Omental fat pad (tissue), 4 donors: ENCODE measurements around the gene GJA8. TPM values are rescaled to one million over a fixed set of nuclear protein-coding genes. Genes with fewer than 3 reads are reported as not detected.

Experiments used
- ATAC-seq: fragments of 150-250 bp; one replicate; pipeline ENCODE4 v1.9.1; 2016; ENCODE audit warnings: mild to moderate bottlenecking, moderate library complexity; ENCODE audit not compliant: low FRiP score
- DNase-seq: peaks from one replicate; pipeline ENCODE4 v3.0.0-alpha.2; 2019; ENCODE audit warnings: low spot score
- total RNA-seq, 4 donors: library from RNA; depleted of rRNA; stranded (reverse); fragments of >200 nt; gene quantifications; one replicate each; pipeline ENCODE4 v1.1.0, GENCODE V29; 2016
- TF ChIP-seq, protein P1 (sequence below), 3 donors: fragments of 450-650 bp; IDR thresholded peaks; one replicate each; pipeline ENCODE4 v1.5.1; 2016 to 2017; ENCODE audit warnings: antibody characterized with exemption in 3 of 3, mild to moderate bottlenecking in 3 of 3, moderate library complexity in 2 of 3

The GJA8 gene
- total RNA-seq, 4 donors from 2014 or later, result not detected

DNA sequence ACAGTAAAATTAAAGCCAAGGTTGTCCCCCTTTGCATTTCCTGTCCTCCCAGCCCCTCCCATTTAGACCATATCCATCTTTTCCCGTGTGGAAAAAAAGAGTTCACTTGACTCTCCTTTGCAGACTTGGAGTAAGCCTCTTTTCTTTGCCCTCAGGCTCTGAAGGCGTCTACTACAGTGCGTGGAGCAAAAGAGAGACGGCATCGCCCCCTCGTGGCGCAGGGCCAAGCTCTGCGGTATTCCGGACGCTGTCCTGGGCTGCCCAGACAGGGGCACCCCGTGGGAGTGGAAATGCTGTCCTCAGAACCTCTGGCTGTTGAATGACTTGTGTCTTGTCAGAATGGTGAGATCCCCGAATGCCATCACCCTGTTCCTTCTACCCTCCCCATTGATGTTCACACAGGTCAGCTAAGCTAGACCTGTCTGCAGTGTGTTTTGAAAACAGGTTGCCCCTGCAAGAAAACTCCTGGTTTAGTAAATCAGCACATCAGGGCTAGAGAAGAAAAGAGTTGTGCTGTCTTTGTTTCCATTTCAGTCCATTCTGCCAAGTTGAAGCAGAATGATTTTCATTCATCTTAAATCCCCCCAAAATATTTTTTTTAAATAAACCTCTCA, 12.3 kb upstream of the GJA8 start:
- DNase-seq, result peak; percentile 30
- TF ChIP-seq, protein P1, sequence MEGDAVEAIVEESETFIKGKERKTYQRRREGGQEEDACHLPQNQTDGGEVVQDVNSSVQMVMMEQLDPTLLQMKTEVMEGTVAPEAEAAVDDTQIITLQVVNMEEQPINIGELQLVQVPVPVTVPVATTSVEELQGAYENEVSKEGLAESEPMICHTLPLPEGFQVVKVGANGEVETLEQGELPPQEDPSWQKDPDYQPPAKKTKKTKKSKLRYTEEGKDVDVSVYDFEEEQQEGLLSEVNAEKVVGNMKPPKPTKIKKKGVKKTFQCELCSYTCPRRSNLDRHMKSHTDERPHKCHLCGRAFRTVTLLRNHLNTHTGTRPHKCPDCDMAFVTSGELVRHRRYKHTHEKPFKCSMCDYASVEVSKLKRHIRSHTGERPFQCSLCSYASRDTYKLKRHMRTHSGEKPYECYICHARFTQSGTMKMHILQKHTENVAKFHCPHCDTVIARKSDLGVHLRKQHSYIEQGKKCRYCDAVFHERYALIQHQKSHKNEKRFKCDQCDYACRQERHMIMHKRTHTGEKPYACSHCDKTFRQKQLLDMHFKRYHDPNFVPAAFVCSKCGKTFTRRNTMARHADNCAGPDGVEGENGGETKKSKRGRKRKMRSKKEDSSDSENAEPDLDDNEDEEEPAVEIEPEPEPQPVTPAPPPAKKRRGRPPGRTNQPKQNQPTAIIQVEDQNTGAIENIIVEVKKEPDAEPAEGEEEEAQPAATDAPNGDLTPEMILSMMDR (IDR thresholded peaks at IDR 0.05), result no peak

DNA sequence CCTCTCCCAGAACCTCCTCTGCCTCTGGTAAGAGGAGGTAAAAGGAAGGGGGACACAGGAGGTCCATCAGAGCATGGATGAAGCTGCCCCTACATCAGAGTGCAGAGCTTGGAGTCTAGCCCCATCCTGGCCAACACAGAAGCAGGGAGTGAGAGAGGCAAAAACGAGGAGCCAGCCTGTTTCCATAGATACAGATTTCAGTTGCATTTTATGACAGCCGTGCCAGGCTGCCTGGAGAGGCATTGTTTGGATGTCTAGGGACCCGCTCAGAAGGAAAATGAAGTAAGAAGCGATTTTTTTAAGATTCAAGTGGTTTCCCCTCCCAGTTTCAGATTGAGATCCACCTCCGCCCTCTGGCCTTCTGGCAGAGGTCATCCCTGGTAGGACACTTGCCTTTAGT, 11.5 kb upstream of the GJA8 start:
- ATAC-seq (no peak), DNase-seq (no peak)
- TF ChIP-seq, protein P1 (IDR thresholded peaks at IDR 0.05), result no peak

More for the DNA sequence above, 12.3 kb upstream of the GJA8 start:
- ATAC-seq, result peak; percentile 82

DNA sequence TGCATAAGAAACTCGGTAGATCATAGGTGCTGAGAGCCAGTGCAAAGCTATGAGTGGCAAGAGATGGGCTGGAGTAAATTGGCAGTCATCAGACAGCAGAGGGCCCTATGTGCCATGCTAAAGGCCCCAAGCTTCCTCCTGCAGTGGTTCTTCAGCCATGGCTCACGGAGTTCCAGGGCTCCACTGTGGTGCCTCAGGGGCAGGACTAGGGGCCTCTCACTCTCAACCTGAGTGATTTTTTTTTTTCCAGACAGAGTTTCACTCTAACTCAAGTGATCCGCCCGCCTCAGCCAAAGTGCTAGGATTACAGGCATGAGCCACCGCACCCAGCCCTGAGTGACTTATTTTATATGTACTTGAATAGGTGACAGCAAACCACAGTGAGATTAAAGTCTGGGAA, 10.4 kb upstream of the GJA8 start:
- ATAC-seq (no peak), DNase-seq (no peak)
- TF ChIP-seq, protein P1 (IDR thresholded peaks at IDR 0.05), result no peak

DNA sequence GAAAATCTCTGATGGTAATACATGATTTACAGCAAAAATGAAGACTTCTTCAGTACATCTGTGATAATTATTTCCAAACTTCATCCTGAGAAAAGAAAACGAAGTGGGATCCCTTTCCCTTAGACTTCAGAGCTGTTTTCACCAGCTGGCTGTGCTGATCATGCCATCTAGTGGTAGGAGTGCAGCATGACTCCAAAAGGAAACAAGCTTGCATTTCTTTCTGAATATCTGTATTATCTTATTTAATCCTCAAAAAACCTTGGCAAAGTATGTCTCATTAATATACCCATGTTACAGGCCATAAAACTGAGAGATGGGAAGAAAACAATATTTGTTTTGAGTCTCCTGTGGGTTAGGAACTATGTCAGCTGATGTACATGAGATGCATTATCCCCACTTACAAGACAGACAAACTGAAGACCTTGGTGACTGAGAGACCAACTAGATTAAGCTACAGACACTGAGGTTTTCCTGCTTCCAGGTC, 9.8 kb upstream of the GJA8 start:
- TF ChIP-seq, protein P1 (IDR thresholded peaks at IDR 0.05), result peak in 2 of 3 donors; percentile 13 to 82
- ATAC-seq, result no peak
- DNase-seq, result no peak

DNA sequence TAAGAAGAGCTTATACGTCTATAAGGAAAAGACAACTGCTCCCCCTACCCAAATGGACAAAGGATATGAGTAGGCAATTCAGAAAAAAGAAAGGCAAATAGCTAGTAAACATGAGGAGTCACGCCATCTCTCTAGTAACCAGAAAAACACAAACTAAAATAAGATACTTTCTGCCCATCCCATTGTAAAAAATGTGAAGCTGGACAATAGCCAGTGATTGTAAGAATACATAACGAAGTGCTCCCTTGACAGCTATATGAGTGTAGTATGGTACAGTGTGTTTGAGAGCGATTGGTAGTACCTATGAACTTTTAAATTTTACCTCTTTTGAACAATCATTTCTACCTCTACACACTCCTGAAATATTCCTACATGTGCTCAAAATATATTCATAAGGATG, 7.5 kb upstream of the GJA8 start:
- TF ChIP-seq, protein P1 (IDR thresholded peaks at IDR 0.05), result no peak
- DNase-seq (no peak), ATAC-seq (no peak)

DNA sequence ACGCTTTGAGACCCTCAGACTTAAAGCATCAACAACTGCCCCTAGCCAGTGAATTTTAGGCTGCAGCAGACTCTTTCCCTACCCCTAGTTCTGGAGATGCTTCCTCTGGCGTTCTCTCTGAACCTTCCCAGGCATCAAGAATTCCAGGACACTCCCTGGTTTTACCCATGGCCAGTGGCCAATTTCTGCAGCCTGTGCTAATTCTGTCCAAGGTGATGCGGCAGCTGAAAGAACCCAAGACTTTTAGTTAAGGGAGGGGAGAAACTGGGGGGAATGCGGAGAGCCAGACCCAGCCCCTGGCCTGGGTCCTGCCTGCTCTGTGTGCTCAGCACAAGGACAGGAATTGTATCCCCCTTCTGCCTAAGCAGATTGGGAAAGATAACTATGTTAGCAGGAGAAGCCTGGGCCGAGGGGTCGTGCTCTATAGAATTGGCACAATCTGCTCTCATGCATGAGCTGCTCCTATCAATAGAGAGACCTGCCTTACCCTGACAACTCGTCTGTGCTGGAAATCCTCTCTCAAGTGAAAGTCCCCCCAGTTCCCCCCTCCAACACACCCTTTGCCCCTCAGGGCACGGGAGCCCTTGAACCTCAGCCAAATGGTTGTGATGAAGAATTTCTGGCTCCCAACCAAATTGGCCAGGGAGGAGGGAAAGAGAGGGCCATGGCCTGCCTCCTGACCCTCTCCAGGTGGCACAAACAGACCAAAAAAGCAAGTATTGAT, 5.4 kb upstream of the GJA8 start:
- no peak for ATAC-seq
- DNase-seq, result no peak
- TF ChIP-seq, protein P1 (IDR thresholded peaks at IDR 0.05), result no peak

DNA sequence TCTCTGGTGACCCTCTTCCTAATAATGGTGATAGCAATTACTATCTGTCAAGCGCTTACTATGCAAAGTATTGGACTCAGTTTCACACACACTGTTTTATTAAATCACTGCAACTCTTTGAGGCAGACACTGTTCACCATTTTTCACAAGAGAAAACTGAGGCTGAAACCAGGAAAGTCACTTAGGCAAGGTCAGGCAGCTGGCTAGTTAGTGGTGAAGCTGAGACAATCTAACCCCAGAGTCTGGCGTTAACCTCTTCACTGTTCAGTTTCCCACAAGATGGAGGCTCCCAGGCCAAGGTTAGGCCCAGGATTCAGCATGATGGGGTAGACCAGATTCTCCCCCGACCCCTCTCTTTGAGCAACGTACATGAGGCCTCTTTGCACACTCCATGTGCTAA, 4.8 kb upstream of the GJA8 start:
- TF ChIP-seq, protein P1 (IDR thresholded peaks at IDR 0.05), result no peak
- ATAC-seq (no peak), DNase-seq (no peak)
